CD4-positive, alpha-beta T cell treated with Interleukin-6 at 100 ng/mL for 8 hours (primary cell): Measurements from ENCODE around the gene ANKRD11.
A peak's percentile ranks its signal among the peaks of the same experiment; 100 is the strongest.
"Not testable (repeated sequence)": the region's sequence is repeated elsewhere in the genome, so short reads cannot be mapped to it uniquely, and the experiment has no call there.

Source experiments
- DNase-seq: peaks from one replicate; pipeline ENCODE4 v3.0.0-alpha.2; 2020; ENCODE audit warnings: mixed read lengths, low spot score

ANKRD11 gene

GRCh38 chr16:89328412-89329400, 161.7 kb downstream of the ANKRD11 start:
- DNase-seq, result not testable (repeated sequence)

- no peak for DNase-seq
Measured at GRCh38 chr16:89326721-89327120, 163.6 kb downstream of the ANKRD11 start.

GRCh38 chr16:89325861-89326471, 164.4 kb downstream of the ANKRD11 start:
- no peak for DNase-seq

GRCh38 chr16:89324056-89325010, 166.0 kb downstream of the ANKRD11 start:
- DNase-seq, result no peak

GRCh38 chr16:89323120-89323960, 167.0 kb downstream of the ANKRD11 start:
- DNase-seq, result no peak

- no peak for DNase-seq
Measured at GRCh38 chr16:89322321-89323119, 167.8 kb downstream of the ANKRD11 start.

GRCh38 chr16:89320782-89321501, 169.4 kb downstream of the ANKRD11 start:
- no peak for DNase-seq

GRCh38 chr16:89319886-89320781, 170.2 kb downstream of the ANKRD11 start:
- no peak for DNase-seq

GRCh38 chr16:89319631-89319885, 170.8 kb downstream of the ANKRD11 start:
- DNase-seq, result no peak

- DNase-seq, result no peak
Measured at GRCh38 chr16:89318871-89319630, 171.3 kb downstream of the ANKRD11 start.

- DNase-seq, result no peak
Measured at GRCh38 chr16:89318430-89318758, 172.0 kb downstream of the ANKRD11 start.

- no peak for DNase-seq
Measured at GRCh38 chr16:89317729-89318429, 172.5 kb downstream of the ANKRD11 start.

GRCh38 chr16:89317101-89317671, 173.2 kb downstream of the ANKRD11 start:
- no peak for DNase-seq

- DNase-seq, result no peak
Measured at GRCh38 chr16:89316701-89317100, 173.7 kb downstream of the ANKRD11 start.

GRCh38 chr16:89315791-89316581, 174.4 kb downstream of the ANKRD11 start:
- DNase-seq, result peak; percentile 82

- DNase-seq, result no peak
Measured at GRCh38 chr16:89315271-89315670, 175.1 kb downstream of the ANKRD11 start.
